GM19025 (cell line): ENCODE data around the gene LAMC1.
"Not testable (repeated sequence)": the region's sequence is repeated elsewhere in the genome, so short reads cannot be mapped to it uniquely, and the experiment has no call there.

ENCODE experiments used
- ATAC-seq: cut with Tn5 transposase; IDR thresholded peaks from one replicate; pipeline ENCODE4 v1.9.1; 2021; ENCODE audit warnings: mild to moderate bottlenecking, low read depth, moderate library complexity; ENCODE audit not compliant: unreplicated experiment

LAMC1 gene

GRCh38 chr1:183143576-183144315, 120.5 kb downstream of the LAMC1 start:
- no peak for ATAC-seq

GRCh38 chr1:183144752-183145151, 121.5 kb downstream of the LAMC1 start:
- ATAC-seq = no peak

DNA sequence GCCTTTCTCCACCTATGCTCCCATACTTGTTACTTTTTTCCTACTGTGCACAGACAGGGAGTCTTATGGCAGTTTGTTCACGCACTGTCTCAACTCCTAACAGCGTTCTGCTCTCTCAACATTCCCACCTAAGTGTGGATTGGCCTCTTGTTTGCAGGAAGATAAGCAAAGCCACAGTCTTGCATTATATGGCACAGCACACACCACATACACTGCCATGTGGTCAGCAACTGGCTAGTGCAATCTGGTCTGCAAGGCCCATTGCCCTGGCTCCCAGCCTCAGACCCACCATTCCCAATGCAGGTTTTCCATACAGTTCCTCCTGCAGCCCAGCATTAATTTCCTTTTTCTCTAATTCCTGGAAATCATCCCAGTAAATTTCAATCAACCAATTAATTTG, 124.5 kb downstream of the LAMC1 start:
- ATAC-seq = no peak

GRCh38 chr1:183148599-183148998, 125.4 kb downstream of the LAMC1 start:
- ATAC-seq = no peak

DNA sequence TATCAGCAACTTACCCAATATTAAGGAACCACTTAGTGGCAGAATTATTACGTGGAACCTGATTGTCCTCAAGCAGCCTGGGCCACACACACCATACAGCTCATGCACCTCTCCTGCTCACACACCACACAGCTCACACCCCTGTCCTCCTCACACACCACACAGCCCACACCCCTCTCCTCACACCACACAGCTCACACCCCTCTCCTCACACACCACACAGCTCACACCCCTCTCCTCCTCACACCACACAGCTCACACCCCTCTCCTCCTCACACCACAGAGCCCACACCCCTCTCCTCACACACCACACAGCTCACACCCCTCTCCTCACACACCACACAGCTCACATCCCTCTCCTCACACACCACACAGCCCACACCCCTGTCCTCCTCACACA, 126.1 kb downstream of the LAMC1 start:
- no peak for ATAC-seq

DNA sequence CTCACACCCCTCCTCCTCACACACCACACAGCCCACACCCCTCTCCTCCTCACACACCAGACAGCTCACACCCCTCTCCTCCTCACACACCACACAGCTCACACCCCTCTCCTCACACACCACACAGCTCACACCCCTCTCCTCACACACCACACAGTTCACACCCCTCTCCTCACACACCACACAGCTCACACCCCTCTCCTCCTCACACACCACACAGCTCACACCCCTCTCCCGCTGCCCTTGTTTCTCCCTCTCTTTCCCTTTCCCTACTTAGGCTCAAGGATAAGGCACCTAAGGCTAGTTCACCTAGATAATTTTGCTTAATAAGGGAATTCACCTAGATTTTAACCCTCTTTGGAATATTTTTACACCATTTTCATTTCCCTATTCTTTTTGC, 126.8 kb downstream of the LAMC1 start:
- not testable (repeated sequence) for ATAC-seq

GRCh38 chr1:183150445-183150844, 127.2 kb downstream of the LAMC1 start:
- ATAC-seq = no peak

DNA sequence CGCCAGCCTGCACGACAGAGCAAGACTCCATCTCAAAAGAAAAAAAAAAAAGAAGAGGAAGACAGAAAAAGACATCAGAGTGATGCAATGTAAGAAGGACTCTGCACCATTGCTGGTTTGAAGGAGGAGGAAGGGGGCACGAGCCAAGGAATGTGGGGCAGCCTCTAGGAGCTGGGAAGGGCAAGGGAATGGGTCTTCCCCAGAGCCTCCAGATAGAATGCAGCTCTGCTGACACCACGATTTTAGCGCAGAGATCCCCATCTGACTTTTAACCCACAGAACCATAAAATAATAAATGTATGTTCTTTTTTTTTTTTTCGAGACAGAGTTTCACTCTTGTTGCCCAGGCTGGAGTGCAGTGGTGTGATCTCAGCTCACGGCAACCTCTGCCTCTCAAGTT, 129.0 kb downstream of the LAMC1 start:
- ATAC-seq = no peak

DNA sequence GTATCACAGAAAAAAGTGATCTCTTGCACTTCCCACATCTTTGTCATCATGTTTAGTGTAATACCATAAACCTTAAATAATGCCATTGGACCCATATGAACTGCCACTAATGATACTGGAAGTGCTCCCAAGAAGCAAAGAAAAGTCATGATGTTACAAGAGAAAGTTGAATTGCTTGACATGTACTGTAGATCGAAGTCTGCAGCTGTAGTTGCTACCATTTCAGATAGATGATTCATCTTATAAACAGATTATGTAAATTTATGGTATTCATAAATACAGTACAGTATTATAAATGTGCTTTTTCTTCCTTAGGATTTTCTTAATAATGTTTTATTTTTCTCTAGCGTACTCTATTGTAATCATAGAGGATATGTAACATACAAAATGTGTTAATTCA, 132.7 kb downstream of the LAMC1 start:
- no peak for ATAC-seq

DNA sequence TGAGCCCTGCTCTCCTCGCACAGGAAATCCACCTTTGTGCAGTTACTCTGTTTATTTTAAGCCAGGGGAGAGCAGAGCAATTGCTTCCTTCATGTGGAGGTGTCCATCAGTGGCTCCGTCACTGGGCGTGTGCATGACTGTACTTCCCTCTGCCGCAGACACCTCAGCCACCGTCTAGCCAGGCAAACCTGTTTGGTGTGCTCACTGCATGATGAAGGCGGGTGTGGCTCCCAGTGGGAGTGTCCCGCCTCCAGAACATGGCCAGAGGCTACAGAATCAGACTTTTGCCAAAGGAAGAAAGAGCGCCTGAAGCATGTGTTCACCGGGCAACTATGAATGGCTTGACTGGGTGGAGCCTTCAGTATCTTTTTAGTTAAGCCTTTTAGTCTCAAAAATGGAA, 136.7 kb downstream of the LAMC1 start:
- ATAC-seq = no peak

GRCh38 chr1:183161391-183161790, 138.2 kb downstream of the LAMC1 start:
- ATAC-seq = no peak

DNA sequence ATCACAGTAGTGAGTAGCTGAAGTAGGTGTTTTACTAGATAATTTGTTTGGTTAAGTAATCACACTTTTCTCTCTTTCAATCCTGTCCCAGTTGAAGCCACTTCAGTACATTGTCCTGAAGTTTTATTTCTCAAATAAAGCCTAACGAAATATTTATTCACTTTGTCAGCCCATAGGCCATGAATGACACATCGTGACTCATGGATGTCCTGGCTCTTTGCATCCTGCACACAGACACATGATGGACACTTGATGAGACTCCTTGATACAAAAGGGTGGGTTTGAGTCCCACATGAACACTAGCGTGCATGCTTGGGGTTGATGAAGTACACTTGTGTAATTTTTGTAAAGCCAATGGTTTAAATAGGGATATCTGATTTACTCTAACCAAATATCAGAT, 140.1 kb downstream of the LAMC1 start:
- no peak for ATAC-seq

DNA sequence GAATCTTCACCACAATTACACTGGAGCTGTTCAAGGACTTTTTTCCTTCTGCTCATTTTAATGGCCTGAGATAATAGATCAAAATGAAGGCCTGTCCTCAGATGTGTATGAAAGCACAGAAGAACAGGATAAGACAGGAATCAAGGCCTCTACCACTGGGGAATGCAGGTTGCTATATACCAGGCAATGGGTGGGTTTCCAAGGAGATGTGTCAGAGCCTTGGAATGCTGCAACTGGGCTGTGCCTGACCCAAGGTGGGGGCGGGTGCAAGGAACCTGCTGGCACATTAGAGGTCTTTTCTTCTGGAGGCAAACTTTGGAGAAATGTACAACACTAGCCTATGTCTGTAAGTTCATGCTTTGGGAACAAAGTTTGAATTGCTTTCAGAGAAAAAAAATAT, 141.1 kb downstream of the LAMC1 start:
- no peak for ATAC-seq

DNA sequence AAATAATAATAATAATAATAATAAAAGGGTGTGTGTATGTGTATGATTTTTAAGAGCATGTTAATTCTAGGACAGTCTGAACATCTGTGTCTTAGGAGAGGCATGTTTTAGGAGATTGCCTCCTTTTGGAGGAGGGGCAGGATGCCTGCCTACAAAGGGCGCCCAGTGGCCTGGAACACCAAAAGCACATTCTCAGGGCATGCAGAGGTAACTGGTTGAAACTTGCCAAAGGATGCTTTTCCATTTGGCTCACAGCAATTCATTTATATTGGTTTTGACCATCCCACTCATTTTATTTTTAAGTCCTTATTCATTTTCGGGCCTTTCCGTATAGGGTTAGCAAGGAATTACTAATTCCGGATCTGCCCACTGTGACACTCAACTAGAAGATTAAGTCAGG, 141.7 kb downstream of the LAMC1 start:
- no peak for ATAC-seq

GRCh38 chr1:183165456-183165855, 142.2 kb downstream of the LAMC1 start:
- ATAC-seq = no peak

DNA sequence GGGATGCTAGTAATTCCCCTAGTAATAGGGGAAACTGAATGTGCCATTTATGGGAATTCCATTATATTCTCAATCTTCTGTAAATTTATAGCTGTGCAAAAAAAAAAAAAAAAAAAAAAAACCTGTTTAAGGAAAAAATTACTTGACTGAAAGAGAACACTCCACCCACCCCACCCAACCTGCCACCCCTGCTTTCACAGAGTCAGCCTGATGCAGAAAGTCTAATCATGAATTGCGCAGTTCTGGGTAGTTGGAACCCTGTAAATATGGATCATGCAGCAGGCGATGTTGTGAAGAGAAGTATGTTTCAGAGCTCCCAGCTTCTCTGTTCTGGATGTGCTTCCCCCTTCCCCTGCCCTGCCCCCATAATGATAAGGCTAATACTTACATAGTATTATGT, 143.2 kb downstream of the LAMC1 start:
- no peak for ATAC-seq

DNA sequence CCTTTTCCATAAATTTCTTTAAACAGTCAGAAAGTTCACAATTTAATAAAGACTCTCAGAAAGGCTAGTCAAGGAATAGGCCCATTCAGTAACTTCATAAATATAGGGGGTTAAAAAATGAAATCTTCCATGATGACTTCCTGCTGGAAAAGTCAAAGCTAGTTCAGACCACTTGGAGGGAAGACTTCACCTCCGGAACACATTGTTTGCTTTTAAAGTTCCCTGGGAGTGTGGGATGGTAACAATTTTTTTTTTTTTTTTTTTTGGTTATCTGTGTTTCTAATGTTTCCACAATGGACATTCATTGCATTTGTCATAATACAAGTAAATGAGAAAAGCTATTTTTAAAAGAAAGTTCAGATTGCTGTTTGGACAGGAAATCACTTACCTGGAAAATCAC, 144.5 kb downstream of the LAMC1 start:
- ATAC-seq = no peak

GRCh38 chr1:183168308-183168707, 145.1 kb downstream of the LAMC1 start:
- ATAC-seq = no peak

DNA sequence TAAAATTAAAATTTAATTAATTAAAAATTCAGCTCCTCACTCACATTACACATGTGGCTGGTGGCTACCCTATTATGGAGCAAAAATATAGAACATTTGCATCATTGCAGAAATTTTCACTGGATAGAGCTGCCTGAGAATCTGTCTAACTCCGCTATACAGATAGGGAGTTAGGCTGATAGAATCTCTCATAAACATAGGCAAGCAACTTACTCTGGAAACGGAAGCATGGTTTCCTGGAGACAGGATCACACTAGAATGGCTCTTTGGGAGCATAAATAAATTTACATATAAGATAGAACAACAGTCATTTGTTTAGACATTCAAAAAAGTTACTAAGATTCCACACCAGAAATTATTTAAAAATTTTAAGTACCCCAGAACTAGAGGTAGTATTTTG, 150.6 kb downstream of the LAMC1 start:
- ATAC-seq = no peak

DNA sequence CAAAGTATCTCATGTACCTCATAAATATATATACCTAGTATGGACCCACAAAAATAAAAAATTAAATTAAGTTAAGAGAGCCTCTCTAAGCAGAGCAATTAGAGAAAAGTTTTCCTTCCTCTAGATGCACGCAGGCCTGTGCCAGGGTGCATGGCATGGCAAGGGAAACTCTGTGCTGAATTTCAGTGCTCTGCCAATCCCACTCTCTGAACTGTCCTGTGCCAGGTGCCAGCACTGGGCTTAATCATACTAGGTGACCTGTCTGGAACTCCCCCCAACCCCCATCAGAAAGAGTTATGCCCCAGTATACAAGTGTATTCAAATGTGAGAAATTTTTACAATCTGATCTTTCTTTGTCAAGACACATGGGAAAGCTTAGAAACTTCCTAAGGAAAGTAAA, 152.4 kb downstream of the LAMC1 start:
- ATAC-seq = no peak

DNA sequence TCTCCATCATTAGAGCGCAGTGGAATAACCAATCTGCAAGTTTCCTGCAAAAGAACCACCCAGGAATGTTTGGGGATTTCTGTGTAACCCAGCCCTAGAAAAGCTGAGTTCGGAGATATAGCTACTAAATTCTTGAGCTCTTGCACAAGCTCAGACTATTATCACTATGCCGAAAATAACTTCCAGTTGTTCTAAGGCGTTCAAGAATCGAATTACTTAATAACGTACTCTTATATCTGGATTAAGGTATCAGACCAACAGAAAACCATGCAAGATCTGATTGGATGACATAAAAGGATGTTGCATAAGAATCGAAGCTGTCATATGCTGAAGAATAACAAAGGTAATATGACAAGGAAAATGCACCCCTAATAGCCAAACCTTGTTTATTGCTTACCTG, 155.3 kb downstream of the LAMC1 start:
- no peak for ATAC-seq

GRCh38 chr1:183179033-183179432, 155.8 kb downstream of the LAMC1 start:
- ATAC-seq = no peak

DNA sequence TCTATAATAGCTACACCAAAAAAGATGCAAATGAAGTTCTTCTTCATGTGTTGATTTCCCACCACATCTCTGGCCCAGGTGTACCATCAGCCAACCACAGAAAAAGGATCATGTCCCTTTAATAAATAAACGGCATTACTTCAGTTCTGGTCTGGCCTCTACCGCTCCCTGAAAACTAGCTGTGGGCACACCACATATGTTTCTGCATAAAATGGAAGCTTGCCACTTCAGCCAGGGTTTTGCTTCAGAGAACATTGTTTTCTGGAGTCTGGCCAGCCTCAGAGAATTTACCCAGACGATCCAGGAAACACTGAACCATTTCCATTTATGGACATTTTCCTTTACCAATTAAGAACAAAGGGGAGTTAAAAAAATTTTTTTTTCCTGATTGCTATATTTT, 157.0 kb downstream of the LAMC1 start:
- ATAC-seq = no peak
